ENCODE measurements around the gene SMKR1.
"Not testable (repeated sequence)": the region's sequence is repeated elsewhere in the genome, so short reads cannot be mapped to it uniquely, and the experiment has no call there.

DNA sequence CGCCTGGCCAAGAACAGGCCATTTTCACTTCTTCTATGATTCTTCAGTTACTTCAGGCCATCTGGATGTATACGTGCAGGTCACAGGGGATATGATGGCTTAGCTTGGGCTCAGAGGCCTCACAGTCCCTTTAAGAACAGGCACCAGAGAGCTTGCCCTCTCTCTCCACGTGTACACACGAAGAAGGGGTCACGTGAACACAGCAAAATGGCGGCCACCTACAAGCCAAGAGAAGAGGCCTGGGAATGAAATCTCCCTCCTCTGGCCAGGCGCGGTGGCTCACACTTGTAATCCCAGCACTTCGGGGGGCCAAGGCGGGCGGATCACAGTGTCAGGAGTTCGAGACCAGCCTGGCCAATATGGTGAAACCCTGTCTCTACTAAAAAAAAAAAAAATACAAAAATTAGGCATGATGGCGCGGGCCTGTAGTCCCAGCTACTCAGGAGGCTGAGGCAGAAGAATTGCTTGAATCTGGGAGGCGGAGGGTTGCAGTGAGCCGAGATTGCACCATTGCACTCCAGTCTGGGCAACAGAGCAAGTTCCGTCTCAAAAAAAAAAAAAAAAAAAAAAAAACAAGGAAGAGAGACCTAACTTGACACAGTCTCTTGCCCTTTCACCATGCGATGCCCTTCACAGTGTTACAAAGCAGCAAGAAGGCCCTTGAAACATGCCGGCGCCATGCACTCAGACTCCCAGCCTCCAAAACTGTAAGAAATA, 32.4 kb downstream of the SMKR1 start:
- TF ChIP-seq, protein P1, sequence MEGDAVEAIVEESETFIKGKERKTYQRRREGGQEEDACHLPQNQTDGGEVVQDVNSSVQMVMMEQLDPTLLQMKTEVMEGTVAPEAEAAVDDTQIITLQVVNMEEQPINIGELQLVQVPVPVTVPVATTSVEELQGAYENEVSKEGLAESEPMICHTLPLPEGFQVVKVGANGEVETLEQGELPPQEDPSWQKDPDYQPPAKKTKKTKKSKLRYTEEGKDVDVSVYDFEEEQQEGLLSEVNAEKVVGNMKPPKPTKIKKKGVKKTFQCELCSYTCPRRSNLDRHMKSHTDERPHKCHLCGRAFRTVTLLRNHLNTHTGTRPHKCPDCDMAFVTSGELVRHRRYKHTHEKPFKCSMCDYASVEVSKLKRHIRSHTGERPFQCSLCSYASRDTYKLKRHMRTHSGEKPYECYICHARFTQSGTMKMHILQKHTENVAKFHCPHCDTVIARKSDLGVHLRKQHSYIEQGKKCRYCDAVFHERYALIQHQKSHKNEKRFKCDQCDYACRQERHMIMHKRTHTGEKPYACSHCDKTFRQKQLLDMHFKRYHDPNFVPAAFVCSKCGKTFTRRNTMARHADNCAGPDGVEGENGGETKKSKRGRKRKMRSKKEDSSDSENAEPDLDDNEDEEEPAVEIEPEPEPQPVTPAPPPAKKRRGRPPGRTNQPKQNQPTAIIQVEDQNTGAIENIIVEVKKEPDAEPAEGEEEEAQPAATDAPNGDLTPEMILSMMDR (IDR thresholded peaks at IDR 0.05 in 8 of 11, conservative IDR thresholded peaks at IDR 0.05 in 3 of 11) = not testable (repeated sequence)
- not testable (repeated sequence) for TF ChIP-seq POLR2AphosphoS5, POLR2A (IDR thresholded peaks at IDR 0.05)

All from spleen (tissue), 7 donors.